GM12878 (cell line): ENCODE measurements around the gene LIPE. TPM values are rescaled to one million over a fixed set of nuclear protein-coding genes. Genes with fewer than 3 reads are reported as not detected.

Experiments used
- BACH1 ChIP-seq: fragments of 450-650 bp; IDR thresholded peaks from 2 replicates; pipeline ENCODE4 v1.6.1; 2017; ENCODE audit warnings: mild to moderate bottlenecking, borderline replicate concordance
- BHLHE40 ChIP-seq, 2 experiments: fragments of 450-650 bp in 1 of 2; IDR thresholded peaks; 2 replicates each; pipeline ENCODE4 v1.6.1; 2011 to 2017; ENCODE audit warnings: low read depth in 2 of 2, borderline replicate concordance in 1 of 2, improper control_type of control experiment in 1 of 2, low read length in 1 of 2, mild to moderate bottlenecking in 1 of 2
- BMI1 ChIP-seq: fragments of 450-650 bp; IDR thresholded peaks from 2 replicates; pipeline ENCODE4 v1.6.1; 2016; ENCODE audit warnings: mild to moderate bottlenecking, moderate library complexity, borderline replicate concordance
- CBX5 ChIP-seq: sonication (generic); IDR thresholded peaks from 2 replicates; pipeline ENCODE4 v1.6.1; 2016; ENCODE audit warnings: low read depth, moderate library complexity, mild to moderate bottlenecking, inconsistent platforms
- CEBPZ ChIP-seq: fragments of 150-350 bp; IDR thresholded peaks from 2 replicates; pipeline ENCODE4 v1.6.1; 2016; ENCODE audit warnings: low read depth, low read length
- CTCF ChIP-seq, 3 experiments: IDR thresholded peaks in 2 of 3; conservative IDR thresholded peaks in 1 of 3; 2 replicates each; pipeline ENCODE4 v1.5.1; 2011; ENCODE audit warnings: low read depth in 3 of 3, low read length in 3 of 3, mild to moderate bottlenecking in 3 of 3, control low read depth in 2 of 3, moderate library complexity in 2 of 3, inconsistent platforms in 1 of 3, mixed read lengths in 1 of 3; ENCODE audit not compliant: control insufficient read depth in 2 of 3, insufficient read depth in 1 of 3; ENCODE audit errors: extremely low read depth in 1 of 3
- E2F8 ChIP-seq: fragments of 450-650 bp; IDR thresholded peaks from 2 replicates; pipeline ENCODE4 v1.6.1; 2018; ENCODE audit warnings: mild to moderate bottlenecking, low read depth, moderate library complexity; ENCODE audit not compliant: partially characterized antibody
- FOS ChIP-seq: IDR thresholded peaks from 3 replicates; pipeline ENCODE4 v1.6.1; 2011; ENCODE audit warnings: borderline replicate concordance; ENCODE audit not compliant: insufficient read length; ENCODE audit errors: extremely low read depth
- GATAD2B ChIP-seq: fragments of 450-650 bp; conservative IDR thresholded peaks from 2 replicates; pipeline ENCODE4 v1.6.1; 2017; ENCODE audit warnings: low read depth, mild to moderate bottlenecking, moderate library complexity
- HDGF ChIP-seq: fragments of 450-650 bp; IDR thresholded peaks from 2 replicates; pipeline ENCODE4 v1.6.1; 2016; ENCODE audit warnings: antibody characterized with exemption
- IKZF1 ChIP-seq: fragments of 450-650 bp; conservative IDR thresholded peaks from 2 replicates; pipeline ENCODE4 v1.6.1; 2017; ENCODE audit warnings: antibody characterized with exemption, mild to moderate bottlenecking
- IKZF2 ChIP-seq, 2 experiments: fragments of 450-650 bp; IDR thresholded peaks; 2 replicates each; pipeline ENCODE4 v1.6.1; 2017; ENCODE audit warnings: mild to moderate bottlenecking in 2 of 2, moderate library complexity in 2 of 2
- JUND ChIP-seq: IDR thresholded peaks from 2 replicates; pipeline ENCODE4 v1.6.1; 2012; ENCODE audit warnings: low read depth, mild to moderate bottlenecking, low read length, improper control_type of control experiment, moderate library complexity
- NFXL1 ChIP-seq: fragments of 450-650 bp; IDR thresholded peaks from 2 replicates; pipeline ENCODE4 v1.6.1; 2017; ENCODE audit warnings: antibody characterized with exemption, mild to moderate bottlenecking, borderline replicate concordance
- NRF1 ChIP-seq: conservative IDR thresholded peaks from 2 replicates; pipeline ENCODE4 v1.6.1; 2011; ENCODE audit warnings: mild to moderate bottlenecking, low read depth, low read length, improper control_type of control experiment
- POLR2A ChIP-seq: IDR thresholded peaks from 2 replicates; pipeline ENCODE4 v1.6.1; 2011; ENCODE audit warnings: low read depth, mild to moderate bottlenecking, low read length
- POU2F2 ChIP-seq: IDR thresholded peaks from 3 replicates; pipeline ENCODE4 v1.6.1; 2011; ENCODE audit warnings: low read depth, mild to moderate bottlenecking, low read length, borderline replicate concordance
- SIN3A ChIP-seq: IDR thresholded peaks from 2 replicates; pipeline ENCODE4 v1.6.1; 2012; ENCODE audit warnings: low read depth, low read length, improper control_type of control experiment
- SMC3 ChIP-seq: IDR thresholded peaks from 2 replicates; pipeline ENCODE4 v1.6.1; 2011; ENCODE audit warnings: low read length, improper control_type of control experiment, borderline replicate concordance
- SUPT20H ChIP-seq: IDR thresholded peaks from 2 replicates; pipeline ENCODE4 v1.6.1; 2011; ENCODE audit warnings: low read depth, mild to moderate bottlenecking, low read length, moderate library complexity, borderline replicate concordance; ENCODE audit not compliant: control insufficient read depth
- SUZ12 ChIP-seq: fragments of 200-600 bp; sonication (generic); IDR thresholded peaks from one replicate; pipeline ENCODE4 v1.6.1; 2018; ENCODE audit warnings: antibody characterized with exemption, mild to moderate bottlenecking; ENCODE audit not compliant: unreplicated experiment
- ZBED1 ChIP-seq: IDR thresholded peaks from 2 replicates; pipeline ENCODE4 v1.6.1; 2016; ENCODE audit warnings: borderline replicate concordance
- ZNF384 ChIP-seq: IDR thresholded peaks from 2 replicates; pipeline ENCODE4 v1.6.1; 2012; ENCODE audit warnings: low read depth, mild to moderate bottlenecking, low read length, improper control_type of control experiment, borderline replicate concordance
- polyA plus RNA-seq, 11 experiments: library from polyadenylated mRNA; depleted of rRNA in 4 of 11; unstranded in 6 of 11; stranded (reverse) in 5 of 11; fragments of >200 nt; fragmentation: Nextera tagmentation in 4 of 11; fragmentation: Illumina TruSeq in 1 of 11; extraction: Ambion mirVana in 4 of 11; extraction: Trizol in 1 of 11; gene quantifications; 1 replicate in 1 of 11; 2 replicates in 10 of 11; pipeline versions ENCODE4 v1.2.1 to v1.2.3, GENCODE V29; 2011 to 2016; ENCODE audit warnings: inconsistent platforms in 2 of 11, missing spikeins in 2 of 11, low read depth in 1 of 11
- total RNA-seq, 4 experiments: library from RNA; depleted of rRNA in 3 of 4; stranded (reverse); fragments of >200 nt in 3 of 4; fragmentation: Illumina TruSeq in 1 of 4; extraction: Trizol in 1 of 4; gene quantifications; 2 replicates each; pipeline versions ENCODE4 v1.2.1 to v1.2.3, GENCODE V29; 2013 to 2021

LIPE gene
- total and polyA plus RNA-seq, 10 of the 15 experiments (the other 5 are each of a cell fraction or from before 2014, with no cell fraction given) = 0.02 to 33.3 (median 9.5) TPM

- TF ChIP-seq CTCF (IDR thresholded peaks at IDR 0.05 in 2 of 3, conservative IDR thresholded peaks at IDR 0.05 in 1 of 3; ENCODE audit: control insufficient read depth in 2 of 3, extremely low read depth in 1 of 3, insufficient read depth in 1 of 3, low read depth in 3 of 3, low read length in 3 of 3) = peak; percentile 28 to 65 (median 51); a peak in 5 of 6 replicates
- no peak for TF ChIP-seq JUND
- no peak for TF ChIP-seq POU2F2
- no peak for TF ChIP-seq SUPT20H
- no peak for TF ChIP-seq SIN3A
- TF ChIP-seq IKZF2 (IDR thresholded peaks at IDR 0.05) = peak in 1 of 2 experiments; percentile 33; a peak in 1 of 4 replicates
- no peak for TF ChIP-seq ZBED1
- no peak for TF ChIP-seq BACH1
- TF ChIP-seq NFXL1 = no peak
- TF ChIP-seq E2F8 = no peak
- peak; percentile 53; the same call in 1 of the 2 replicates for TF ChIP-seq POLR2A
- peak; percentile 83 for TF ChIP-seq IKZF1
- TF ChIP-seq CEBPZ = no peak
- no peak for TF ChIP-seq BMI1
- peak in 1 of 2 experiments; percentile 32; a peak in 1 of 4 replicates for TF ChIP-seq BHLHE40 (IDR thresholded peaks at IDR 0.05; ENCODE audit: borderline replicate concordance in 1 of 2, low read depth in 2 of 2, low read length in 1 of 2)
- no peak for TF ChIP-seq SUZ12
- TF ChIP-seq HDGF = no peak
- TF ChIP-seq FOS = no peak
- TF ChIP-seq CBX5 = no peak
- TF ChIP-seq ZNF384 = no peak
- TF ChIP-seq SMC3 = peak; percentile 26; the same call in 1 of the 2 replicates
- TF ChIP-seq GATAD2B = peak; percentile 52; the same call in 1 of the 2 replicates
- TF ChIP-seq NRF1 = no peak
Measured at GRCh38 chr19:42386974-42387707, 40.0 kb downstream of the LIPE start (continued).
